ENCODE measurements around the gene CCDC187.

Gene CCDC187

DNA sequence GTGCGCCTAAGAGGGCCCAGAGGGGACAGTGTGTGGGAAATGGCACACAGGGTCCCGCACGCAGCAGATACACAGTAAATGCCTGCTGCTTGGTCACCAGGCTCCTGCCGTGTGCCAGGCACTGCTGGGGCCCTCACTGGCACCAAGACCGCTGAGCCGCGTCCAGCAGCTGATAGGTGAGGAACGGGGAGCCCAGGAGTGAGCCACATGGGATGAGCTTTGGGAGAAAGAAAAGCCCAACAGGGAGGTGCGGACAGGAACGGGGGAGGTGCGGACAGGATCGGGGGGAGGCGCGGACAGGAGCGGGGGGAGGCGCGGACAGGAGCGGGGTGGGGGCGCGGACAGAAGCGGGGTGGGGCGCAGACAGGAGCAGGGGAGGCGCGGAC lies 40.0 kb upstream of the CCDC187 start:
- TF ChIP-seq JUND (IDR thresholded peaks at IDR 0.05; ENCODE audit: low read depth) = no peak
- no peak for DNase-seq (ENCODE audit: low read depth in 1 of 2, low spot score in 1 of 2)
- in situ Hi-C loops (cut with HindIII; ENCODE audit: low pct_unique_long_range_greater_than_20kb, low sequenced_read_pairs) = no loop called here

DNA sequence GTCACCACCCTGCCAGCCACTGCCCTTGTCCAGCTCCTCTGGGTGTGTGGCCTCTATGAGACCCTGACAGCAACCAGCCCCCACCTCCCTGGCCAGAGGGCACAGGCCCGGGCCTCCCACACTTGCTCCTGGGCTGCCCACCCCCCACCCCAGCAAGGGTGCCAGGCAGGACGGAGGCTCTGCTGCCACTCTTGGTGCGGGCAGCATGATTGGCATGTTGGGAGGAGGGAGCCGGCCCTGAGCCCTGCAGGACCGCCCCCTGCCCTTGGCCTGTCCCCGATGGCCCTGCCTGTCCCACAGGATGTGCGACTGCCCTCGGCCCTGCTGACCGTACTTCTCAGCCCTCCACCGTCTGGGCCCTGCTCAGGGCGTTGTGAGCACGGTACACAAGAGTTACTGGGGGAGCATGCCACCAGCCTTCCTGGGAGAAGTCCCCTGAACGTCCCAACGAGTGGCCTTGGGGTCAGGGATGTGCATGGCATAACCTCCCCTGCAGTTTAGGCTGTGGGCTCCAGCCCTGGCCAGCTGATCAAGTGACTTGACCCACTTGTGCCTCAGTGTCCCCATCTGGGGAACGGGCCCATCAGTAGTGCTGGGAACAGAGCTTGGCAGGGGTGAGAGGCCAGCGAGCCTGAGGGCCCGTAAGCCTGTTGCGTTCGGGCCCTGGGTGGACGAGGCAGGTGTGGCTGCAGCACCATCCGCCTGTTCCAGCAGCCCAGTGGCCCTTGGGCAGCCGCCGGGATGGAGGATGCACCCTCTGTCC lies 39.4 kb upstream of the CCDC187 start:
- no peak for TF ChIP-seq JUND (IDR thresholded peaks at IDR 0.05; ENCODE audit: low read depth)
- DNase-seq (ENCODE audit: low read depth in 1 of 2, low spot score in 1 of 2) = no peak
- in situ Hi-C loops (cut with HindIII; ENCODE audit: low pct_unique_long_range_greater_than_20kb, low sequenced_read_pairs) = no loop called here

DNA sequence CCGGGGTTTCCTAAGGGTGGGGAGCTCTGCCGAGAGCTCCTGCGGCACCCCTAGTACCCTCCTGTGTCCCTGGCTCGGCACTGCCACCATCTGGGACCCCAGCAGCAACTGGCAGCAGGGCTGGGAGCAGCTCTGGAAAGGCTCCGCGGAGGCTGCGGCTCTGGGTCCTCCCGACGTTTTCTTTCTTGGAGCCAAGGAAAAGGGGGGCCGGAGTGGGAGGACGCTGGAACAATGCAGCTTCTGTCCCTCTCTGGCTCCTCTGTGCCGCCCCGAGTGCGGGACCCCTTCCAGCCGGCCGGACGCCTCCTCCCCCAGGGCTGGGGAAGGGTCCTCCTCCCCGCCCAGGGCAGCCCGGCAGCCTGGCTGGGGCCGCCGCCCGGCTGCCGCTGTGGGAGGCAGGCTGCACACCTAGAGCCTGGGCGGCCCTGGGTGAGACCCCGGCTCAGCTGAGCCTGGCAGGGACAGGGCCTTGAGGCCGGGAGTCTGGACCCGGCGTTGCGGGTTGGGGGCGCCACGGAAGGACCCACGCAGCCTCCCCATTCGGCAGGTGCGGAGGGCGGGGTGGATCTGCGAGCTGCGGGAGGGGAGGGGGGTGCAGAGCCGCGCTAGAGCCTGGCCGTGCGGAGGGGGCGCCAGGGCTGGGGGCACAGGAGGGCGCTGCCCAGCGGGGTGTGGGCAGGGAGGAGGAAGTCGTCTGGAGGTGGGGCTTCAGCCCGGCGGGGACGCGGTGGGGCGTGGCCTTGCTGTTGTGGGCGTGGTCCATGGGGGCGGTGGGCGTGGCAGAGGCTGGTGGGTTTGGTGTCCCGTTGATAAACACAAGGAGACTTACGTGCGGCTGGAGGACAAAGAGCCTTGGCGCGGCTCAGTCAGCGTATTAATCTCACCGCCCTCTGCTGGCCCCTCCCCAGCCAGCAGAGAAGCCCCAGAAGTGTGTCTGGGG lies 38.6 kb upstream of the CCDC187 start:
- in situ Hi-C loops (cut with HindIII; ENCODE audit: low pct_unique_long_range_greater_than_20kb, low sequenced_read_pairs) = no loop called here
- peak in 1 of 2 experiments; percentile 41 for DNase-seq (ENCODE audit: low read depth in 1 of 2, low spot score in 1 of 2)
- no peak for TF ChIP-seq JUND (IDR thresholded peaks at IDR 0.05; ENCODE audit: low read depth)

DNA sequence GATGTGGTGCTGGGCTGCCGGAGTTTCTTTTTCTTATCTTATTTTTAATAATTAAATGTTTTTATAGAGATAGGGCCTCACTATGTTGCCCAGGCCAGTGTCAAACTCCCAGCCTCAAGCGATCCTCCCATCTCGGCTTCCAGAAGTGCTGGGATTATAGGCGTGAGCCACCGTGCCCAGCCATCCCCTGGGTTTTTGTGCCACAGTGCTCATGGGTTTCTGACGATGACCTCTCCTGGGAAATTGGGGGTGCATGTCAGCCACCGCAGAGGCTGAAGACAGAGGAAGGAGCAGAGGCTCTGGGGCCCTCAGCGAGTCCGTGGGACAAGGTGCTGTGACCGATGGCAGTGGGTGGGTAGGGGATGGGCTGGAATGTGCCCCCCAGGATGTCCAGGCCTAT lies 37.9 kb upstream of the CCDC187 start:
- in situ Hi-C loops (cut with HindIII; ENCODE audit: low pct_unique_long_range_greater_than_20kb, low sequenced_read_pairs) = no loop called here
- no peak for TF ChIP-seq JUND (IDR thresholded peaks at IDR 0.05; ENCODE audit: low read depth)
- no peak for DNase-seq (ENCODE audit: low read depth in 1 of 2, low spot score in 1 of 2)

DNA sequence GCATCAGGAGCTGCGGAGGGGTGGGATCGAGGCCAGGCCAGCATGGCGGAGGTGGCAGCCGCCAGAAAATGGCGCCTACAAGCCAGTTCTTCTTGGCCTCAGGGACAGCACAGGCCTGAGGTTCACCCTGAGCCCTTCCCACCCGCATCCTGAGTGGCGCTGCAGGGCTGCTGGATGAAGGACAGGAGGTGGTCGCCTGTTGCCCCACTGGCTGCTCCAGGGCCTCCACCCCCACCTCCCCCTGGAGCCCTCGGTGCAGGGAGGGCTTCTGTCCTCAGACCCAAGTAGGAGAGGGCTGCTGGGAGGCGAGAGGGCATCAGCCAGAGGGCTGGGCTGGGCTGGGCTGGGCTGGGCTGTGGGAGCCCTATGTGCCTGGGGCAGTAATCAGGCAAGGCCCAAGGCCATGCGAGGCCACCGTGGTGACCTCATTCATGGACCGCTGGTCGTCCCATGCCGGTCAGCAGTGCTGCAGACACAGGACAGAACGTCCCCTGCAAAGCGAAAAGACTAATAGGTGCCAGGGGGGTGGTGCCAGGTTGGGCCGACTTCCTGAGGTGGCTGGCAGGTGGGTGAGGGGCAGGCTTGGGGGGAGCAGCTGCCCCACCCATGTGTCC lies 37.3 kb upstream of the CCDC187 start:
- no peak for TF ChIP-seq JUND (IDR thresholded peaks at IDR 0.05; ENCODE audit: low read depth)
- DNase-seq (ENCODE audit: low read depth in 1 of 2, low spot score in 1 of 2) = no peak
- in situ Hi-C loops (cut with HindIII; ENCODE audit: low pct_unique_long_range_greater_than_20kb, low sequenced_read_pairs) = no loop called here

DNA sequence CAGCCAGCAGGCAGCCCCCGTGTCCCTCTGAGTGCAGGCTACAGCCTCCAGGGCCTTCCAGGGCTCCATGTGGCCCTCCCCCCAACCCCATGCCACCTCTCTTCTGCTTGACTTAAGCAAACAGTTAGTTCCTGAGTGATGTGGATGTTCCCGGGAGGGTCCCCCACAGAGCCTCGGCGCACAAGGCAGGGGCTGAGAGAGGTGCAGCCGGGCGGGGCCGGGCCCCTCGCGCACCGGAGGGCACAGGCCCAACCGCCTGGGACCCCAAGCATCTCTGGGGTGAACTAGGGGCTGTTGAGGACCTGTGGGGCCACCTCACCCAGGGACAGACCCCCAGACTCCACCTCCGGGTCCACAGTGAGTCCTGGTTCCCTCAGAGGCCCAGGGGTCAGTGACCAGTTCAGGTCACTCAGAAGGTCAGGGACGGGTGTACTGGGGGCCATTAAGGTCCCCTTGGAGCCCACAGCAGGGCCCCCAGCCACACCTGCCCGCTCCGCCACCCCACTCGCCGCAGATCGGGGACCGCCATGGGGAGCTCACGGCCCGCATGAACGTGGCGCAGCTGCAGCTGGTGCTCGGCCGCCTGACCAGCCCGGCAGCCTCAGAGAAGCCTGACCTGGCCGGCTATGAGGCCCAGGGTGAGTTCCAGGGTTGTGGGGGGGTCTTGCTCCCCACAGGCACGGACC lies 36.6 kb upstream of the CCDC187 start:
- no peak for TF ChIP-seq JUND (IDR thresholded peaks at IDR 0.05; ENCODE audit: low read depth)
- in situ Hi-C loops (cut with HindIII; ENCODE audit: low pct_unique_long_range_greater_than_20kb, low sequenced_read_pairs) = no loop called here
- DNase-seq (ENCODE audit: low read depth in 1 of 2, low spot score in 1 of 2) = no peak

DNA sequence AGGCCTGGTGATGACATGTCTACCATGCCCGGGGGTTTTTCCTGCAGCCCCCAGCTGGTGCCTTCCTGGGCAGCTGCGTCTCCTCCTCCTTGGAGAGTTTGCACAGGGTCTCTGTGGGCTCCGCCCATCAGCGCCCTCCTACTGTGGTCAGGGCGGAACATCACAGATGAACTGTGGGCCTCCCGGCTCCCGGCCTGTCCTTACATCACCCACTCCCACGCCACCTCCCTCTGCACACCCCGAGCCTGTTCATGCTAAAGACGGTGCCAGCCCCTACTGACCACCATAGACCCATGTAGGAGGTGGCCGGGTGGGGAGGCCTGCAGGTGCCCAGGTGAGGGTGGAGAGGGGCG lies 36.0 kb upstream of the CCDC187 start:
- in situ Hi-C loops (cut with HindIII; ENCODE audit: low pct_unique_long_range_greater_than_20kb, low sequenced_read_pairs) = no loop called here

DNA sequence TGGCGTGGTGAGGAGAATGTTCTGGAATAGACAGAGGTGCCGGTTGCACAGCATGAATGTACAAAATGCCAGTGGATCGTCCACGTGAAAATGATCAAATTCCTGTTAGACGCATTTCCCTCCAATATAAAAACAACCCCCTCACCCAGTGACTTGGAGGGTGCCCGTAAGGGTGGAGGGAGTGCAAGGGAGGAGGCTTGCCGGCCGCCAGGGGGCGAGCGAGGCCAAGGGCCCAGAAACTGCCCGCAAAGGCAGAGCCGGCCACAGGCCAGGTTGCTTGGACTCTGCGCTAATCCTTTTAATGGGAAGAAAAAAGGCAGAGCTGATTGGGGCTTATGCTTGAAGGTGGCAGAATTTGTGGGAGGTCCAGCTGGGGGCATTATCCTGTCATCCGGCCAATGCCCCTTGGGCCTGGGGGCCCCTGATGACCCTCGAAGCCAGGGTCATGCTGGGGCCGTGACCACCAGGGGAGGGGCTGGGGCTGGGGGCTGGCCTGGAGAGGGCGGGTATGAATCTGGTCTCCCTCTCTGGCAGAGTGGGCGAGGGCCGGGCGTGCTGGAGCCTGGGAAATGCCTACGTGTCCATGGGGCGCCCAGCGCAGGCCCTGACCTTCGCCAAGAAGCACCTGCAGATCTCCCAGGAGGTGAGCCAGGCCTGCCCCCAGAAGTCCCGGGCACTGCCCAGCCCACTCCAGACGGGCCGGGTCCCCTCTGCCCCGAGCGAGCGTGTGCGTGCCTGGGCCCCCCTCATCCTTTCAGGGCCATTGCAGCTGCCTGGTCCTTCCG lies 35.5 kb upstream of the CCDC187 start:
- no peak for TF ChIP-seq JUND (IDR thresholded peaks at IDR 0.05; ENCODE audit: low read depth)
- in situ Hi-C loops (cut with HindIII; ENCODE audit: low pct_unique_long_range_greater_than_20kb, low sequenced_read_pairs) = no loop called here
- peak; percentile 83 to 86 for DNase-seq (ENCODE audit: low read depth in 1 of 2, low spot score in 1 of 2)

More for the DNA sequence above, 36.0 kb upstream of the CCDC187 start:
- no peak for TF ChIP-seq JUND (IDR thresholded peaks at IDR 0.05; ENCODE audit: low read depth)
- DNase-seq (ENCODE audit: low read depth in 1 of 2, low spot score in 1 of 2) = no peak

DNA sequence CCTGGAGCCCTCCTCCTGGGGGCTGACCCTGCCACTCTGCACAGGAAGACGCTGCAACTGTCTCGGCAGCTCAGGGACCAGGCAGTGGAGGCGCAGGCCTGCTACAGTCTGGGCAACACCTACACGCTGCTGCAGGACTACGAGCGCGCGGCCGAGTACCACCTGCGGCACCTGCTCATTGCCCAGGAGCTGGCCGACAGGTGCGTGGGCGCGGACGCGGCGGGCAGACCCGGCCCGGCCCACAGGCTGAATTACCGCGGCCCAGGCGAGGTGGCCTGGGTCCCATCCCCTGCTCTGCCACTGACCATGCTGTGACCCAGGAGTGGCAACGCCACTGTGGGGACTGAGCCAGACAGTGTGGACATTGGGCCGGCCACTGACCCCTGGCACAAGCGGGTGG lies 34.6 kb upstream of the CCDC187 start:
- no peak for TF ChIP-seq JUND (IDR thresholded peaks at IDR 0.05; ENCODE audit: low read depth)
- in situ Hi-C loops (cut with HindIII; ENCODE audit: low pct_unique_long_range_greater_than_20kb, low sequenced_read_pairs) = no loop called here
- DNase-seq (ENCODE audit: low read depth in 1 of 2, low spot score in 1 of 2) = no peak

DNA sequence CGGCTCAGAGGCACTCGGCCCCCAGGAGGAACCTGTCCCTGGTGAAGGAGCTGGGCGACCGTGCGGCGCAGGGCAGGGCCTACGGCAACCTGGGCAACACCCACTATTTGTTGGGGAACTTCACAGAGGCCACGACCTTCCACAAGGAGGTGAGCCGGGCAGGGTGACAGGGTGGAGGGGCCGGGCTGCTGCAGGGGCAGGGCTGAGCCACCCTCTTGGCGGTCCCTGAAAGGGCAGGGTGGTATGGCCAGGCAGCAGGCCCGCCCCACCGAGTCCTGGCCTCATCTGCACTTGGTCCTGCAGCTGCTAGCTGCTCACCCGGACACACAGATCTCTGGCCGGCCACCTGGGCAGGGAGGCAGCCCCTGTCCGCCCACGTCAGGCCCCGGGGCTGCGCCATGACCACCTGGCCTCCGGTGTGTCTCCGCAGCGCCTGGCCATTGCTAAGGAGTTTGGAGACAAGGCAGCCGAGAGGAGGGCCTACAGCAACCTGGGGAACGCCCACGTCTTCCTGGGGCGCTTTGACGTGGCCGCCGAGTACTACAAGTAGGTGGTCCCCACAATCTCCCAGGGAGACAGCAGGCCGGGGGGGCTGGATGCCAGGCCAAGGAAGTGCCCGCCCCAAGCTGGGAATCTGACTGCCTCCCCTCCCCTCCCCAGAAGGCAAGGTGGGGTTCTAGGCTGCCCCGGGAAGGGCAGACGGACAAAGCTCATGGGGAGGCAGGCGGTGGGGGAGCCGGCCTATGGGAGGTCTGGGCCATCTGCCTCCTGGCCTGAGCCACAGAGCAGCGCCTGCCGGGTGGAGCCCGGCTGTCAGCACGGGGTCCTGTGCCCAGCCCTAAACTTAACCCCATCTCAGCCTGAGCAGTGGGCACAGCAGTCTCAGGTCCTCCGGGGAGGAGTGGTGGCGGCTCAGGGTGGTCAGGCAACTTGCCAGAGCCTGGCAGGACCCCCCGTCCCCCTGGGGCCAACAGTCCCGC lies 33.8 kb upstream of the CCDC187 start:
- in situ Hi-C loops (cut with HindIII; ENCODE audit: low pct_unique_long_range_greater_than_20kb, low sequenced_read_pairs) = no loop called here
- TF ChIP-seq JUND (IDR thresholded peaks at IDR 0.05; ENCODE audit: low read depth) = no peak
- DNase-seq (ENCODE audit: low read depth in 1 of 2, low spot score in 1 of 2) = no peak

DNA sequence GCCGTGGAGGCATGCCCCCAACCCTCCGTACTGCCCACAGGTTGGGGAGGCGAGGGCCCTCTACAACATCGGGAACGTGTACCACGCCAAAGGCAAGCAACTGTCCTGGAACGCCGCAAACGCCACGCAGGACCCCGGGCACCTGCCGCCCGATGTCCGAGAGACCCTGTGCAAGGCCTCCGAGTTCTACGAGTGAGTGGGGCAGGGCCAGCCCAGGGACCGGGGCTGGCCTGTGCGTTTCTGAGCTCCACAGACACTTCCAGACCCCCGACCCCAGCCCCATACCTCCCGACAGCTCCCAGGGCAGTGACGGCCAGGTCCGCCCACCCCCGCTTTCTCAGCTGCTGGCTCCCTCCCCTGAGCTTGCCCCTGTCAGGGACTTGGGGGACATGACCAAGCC lies 33.0 kb upstream of the CCDC187 start:
- in situ Hi-C loops (cut with HindIII; ENCODE audit: low pct_unique_long_range_greater_than_20kb, low sequenced_read_pairs) = no loop called here
- TF ChIP-seq JUND (IDR thresholded peaks at IDR 0.05; ENCODE audit: low read depth) = no peak
- no peak for DNase-seq (ENCODE audit: low read depth in 1 of 2, low spot score in 1 of 2)

All from T47D (cell line).